HG02678 (cell line): Measurements from ENCODE around the gene CDK14.

Source experiments
- ATAC-seq: cut with Tn5 transposase; IDR thresholded peaks from one replicate; pipeline ENCODE4 v1.9.1; 2021; ENCODE audit warnings: mild to moderate bottlenecking, moderate library complexity; ENCODE audit not compliant: unreplicated experiment

Gene CDK14

GRCh38 chr7:90595801-90596670, at the start of gene CDK14:
TSS of gene CDK14 (plus strand) at chr7:90596321. CDS start at chr7:90596628, 307 bp downstream.
- ATAC-seq: peak; percentile 52

- no peak for ATAC-seq
Observed at GRCh38 chr7:90551036-90551435, 45.1 kb upstream of the CDK14 start.

DNA sequence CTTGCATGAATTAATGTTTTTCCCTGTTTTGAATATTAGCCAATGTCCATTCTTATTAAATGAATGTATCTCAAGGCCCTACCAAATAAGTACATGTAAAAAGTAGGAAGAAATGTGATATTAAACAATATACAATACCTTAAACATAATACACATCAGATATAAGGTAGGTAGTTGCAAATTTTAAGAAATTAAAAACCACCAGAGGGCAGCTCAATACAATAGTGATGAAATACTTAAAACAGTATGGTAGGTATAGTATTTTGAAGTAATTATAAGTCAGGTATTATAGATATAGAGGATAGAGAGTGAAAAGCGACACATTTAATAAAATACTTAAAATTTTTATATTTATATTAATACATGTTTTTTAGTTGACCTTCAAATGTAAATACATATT, 43.6 kb upstream of the CDK14 start:
- ATAC-seq: no peak

DNA sequence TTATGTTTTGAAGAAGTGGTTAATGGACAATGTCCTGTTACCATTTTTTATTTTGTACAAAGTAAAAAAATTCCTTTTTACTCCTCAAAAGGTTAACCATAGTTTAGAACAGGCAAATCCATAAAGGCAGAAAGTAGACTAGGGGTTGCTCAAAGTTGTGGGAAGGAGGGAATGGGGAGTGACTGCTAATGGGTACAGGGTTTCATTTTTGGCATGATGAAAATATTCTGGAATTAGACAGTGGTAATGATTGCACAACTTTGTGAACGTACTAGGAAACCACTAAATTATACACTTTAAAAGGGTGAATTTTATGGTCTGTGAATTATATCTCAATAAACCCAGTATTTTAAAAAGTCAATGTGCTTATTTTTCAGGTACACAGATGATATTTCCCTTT, 35.4 kb upstream of the CDK14 start:
- no peak for ATAC-seq

DNA sequence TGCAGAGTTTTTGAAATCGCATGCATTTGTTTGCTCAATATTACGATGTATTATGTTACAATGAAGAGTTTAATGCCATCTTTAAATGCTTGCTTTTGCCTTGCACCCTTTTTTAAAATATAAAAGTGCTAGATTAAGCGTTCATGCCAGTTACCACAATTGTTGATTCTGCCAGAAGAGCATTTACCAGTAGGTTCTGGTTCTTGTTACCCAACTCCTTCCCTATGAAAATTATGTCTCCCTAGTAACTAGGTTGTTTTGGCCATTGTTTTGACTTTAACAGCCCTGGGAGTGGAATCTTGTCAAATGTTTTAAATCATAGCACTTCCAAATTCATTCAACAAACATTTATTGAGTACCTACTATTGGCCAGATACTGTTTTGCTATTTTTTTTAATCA, 32.8 kb upstream of the CDK14 start:
- no peak for ATAC-seq

GRCh38 chr7:90564455-90564854, 31.7 kb upstream of the CDK14 start:
- ATAC-seq: no peak

- no peak for ATAC-seq
Observed at GRCh38 chr7:90568213-90568612, 27.9 kb upstream of the CDK14 start.

GRCh38 chr7:90569368-90569767, 26.8 kb upstream of the CDK14 start:
- no peak for ATAC-seq

- ATAC-seq: no peak
Observed at GRCh38 chr7:90570373-90570959, 25.7 kb upstream of the CDK14 start.

GRCh38 chr7:90574146-90574819, 21.8 kb upstream of the CDK14 start:
- ATAC-seq: no peak

GRCh38 chr7:90574820-90575187, 21.3 kb upstream of the CDK14 start:
- ATAC-seq: no peak

DNA sequence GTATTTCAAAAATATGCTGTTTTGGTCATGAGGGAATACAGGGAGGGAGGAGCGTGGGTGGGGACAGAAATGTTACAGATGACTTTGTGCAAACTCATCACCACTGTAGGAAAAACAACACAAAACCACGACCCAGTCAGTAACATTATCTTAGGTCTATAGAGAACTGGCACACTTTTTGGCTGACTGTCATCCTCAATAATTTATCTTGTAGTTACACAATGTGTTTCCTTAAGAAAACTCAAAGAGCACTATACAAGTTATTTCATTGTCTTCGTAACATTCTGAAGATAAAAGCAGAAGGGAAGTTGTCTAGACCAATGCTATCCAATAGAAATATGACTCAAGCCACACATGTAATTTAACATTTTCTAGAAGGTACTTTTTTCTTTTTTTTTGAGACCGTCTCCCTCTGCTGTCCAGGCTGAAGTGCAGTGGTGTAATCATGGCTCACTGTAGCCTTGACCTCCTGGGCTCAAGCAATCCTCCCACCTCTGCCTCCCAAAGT, 16.9 kb upstream of the CDK14 start:
- no peak for ATAC-seq

DNA sequence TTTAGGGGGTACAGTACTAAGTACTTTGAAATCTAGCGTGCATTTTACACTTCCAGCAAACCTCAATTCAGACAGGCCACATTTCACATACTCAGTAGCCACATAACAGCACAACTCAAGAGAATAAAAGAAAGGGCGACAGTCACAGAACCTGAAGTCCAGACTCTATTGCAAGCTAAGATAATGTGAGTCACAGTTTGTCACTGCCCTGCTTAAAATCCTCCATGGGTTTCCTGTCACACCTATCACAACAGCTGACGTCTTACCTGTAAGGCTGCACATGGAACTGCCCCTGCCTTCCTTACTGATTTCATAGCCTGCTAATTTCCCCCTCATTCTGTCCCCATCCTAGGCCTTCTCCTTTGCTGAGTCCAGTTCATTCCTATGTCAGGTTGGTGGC, 16.1 kb upstream of the CDK14 start:
- no peak for ATAC-seq

DNA sequence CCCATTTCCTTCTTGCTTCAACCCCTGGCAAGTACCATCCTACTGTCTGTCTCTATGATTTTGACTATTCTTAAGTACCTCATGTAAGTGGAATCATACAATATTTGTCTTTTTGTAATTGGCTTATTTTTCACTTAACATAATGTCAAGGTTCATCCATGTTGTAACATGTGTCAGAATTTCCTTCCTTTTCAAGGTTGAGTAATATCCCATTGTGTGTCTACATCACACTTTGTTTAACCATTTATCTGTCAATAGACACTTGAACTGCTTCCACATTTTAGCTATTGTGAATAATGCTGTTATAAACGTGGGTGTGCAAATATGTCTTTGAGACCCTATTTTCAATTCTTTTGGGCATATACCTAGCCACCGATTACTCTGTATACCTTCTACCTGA, 14.0 kb upstream of the CDK14 start:
- no peak for ATAC-seq

- ATAC-seq: no peak
Observed at GRCh38 chr7:90584378-90584777, 11.7 kb upstream of the CDK14 start.

GRCh38 chr7:90586091-90586490, 10.0 kb upstream of the CDK14 start:
- ATAC-seq: no peak

DNA sequence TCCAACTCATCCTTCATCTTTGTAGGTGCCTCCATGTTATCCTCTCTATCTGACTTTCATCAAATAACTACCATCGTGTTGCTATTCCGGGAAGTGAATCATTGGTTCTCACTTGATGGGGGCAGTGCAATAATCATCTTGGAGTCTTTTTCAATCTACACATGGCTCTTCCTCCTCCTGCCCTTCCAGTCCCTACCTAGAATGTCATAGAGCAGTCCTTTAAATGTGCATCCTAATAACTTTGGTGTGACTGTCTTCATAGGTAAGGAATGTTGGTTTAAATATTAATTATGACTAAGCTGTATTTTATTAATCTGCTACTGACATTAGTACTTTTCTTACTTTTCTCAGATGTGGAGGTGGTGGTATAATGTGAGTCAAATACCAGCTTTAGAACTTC, 8.4 kb upstream of the CDK14 start:
- no peak for ATAC-seq

- ATAC-seq: no peak
Observed at GRCh38 chr7:90592033-90592432, 4.1 kb upstream of the CDK14 start.

- ATAC-seq: no peak
Observed at GRCh38 chr7:90593205-90593604, 2.9 kb upstream of the CDK14 start.

GRCh38 chr7:90594751-90595317, 1.3 kb upstream of the CDK14 start:
- no peak for ATAC-seq

GRCh38 chr7:90595342-90595800, 750 bp upstream of the CDK14 start:
- ATAC-seq: no peak
